NCI-H2196 (cell line): ENCODE results near the gene PCGF3.
"Not testable (repeated sequence)": the region's sequence is repeated elsewhere in the genome, so short reads cannot be mapped to it uniquely, and the experiment has no call there.

Experiments
- DNase-seq: peaks from one replicate; lab custom pipeline; 2025; ENCODE audit not compliant: unreplicated experiment; lab: John Stamatoyannopoulos, UW

Gene PCGF3

DNA sequence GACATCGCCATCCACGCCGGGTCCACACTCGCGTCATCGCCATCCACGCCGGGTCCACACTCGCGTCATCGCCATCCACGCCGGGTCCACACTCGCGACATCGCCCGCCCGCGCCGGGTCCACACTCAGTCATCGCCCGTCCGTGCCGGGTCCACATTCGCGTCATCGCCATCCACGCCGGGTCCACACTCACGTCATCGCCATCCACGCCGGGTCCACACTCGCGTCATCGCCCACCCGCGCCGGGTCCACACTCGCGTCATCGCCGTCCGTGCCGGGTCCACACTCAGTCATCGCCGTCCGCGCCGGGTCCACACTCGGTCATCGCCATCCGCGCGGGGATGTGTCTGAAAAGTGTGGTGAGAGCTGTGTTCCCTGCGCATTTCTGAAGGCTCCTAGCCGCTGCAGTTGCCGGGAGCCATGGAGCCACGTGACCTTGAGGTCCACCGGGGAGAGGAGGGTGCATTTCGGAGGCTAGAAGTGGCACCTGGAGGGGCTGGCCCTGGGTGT lies 17.3 kb downstream of the PCGF3 start:
- no peak for DNase-seq

DNA sequence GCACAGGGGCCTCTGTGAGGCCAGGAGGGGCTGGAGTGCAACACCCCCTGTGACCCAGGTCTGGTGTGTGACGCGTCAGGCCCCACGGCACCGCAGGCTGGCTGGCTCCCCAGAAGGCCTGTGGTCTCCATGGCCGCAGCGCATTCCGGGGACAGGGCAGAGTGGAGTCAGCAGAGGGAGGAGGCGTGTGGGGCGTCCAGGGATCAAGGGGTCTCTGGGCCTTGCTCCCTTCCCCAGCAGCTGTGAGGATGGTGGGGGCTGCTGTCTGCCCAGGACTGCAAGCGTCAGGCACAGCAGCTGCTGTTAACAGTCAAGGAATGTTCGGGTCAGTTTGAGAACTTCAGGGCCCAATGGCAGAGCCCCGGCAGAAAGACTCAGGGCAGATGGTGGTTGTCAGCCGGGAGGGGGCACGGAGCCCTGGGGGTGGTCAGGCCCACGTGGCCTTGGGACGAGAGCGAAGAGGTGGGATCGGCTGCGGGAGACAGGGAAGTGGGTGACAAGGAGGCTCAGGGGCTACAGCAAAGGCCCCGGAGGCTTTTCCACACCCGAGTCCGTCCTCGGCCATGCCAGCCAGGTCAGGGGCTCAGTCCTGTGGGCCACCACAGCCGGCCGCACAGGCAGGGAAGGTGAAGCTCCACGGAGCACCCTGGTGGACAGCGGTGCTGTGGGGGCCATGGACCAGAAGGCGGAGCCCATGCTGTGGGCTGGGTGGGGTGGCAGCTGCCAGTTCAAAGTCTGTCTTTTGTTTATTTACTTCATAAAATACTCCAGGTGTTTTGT lies 18.3 kb downstream of the PCGF3 start:
- no peak for DNase-seq

DNA sequence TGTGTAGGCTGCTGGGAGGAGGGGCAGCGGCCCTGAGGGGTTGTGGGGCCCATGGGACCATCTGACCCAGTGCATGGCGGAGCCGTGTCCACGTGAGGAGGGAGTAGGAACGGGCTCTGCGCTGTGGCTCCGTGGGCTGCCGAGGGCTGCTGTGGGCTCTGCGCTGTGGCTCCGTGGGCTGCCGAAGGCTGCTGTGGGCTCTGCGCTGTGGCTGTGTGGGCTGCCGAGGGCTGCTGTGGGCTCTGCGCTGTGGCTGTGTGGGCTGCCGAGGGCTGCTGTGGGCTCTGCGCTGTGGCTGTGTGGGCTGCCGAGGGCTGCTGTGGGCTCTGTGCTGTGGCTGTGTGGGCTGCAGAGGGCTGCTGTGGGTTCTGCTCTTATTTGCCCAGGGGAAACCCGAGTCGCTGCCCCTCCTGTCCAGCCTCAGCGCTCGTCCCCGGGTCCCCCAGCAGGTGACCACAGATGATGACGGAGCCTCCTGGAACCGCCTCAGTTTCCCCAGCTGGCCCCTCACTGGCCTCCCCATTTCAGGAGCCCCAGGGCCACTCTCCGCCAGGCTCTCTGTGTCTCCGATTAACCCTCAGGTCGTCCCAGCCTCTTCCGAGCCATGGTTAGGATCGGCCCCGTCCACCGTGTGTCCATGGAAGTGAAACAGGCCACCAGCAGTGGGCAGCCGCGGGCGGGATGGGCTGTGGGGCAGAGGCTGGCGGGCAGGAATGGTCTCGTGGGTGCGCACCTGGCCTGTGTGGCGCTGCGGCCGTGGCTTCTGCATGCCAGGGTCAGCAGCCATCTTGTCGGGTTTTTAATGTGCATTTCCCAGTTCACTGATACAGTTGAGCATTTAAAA lies 20.0 kb downstream of the PCGF3 start:
- DNase-seq = no peak

DNA sequence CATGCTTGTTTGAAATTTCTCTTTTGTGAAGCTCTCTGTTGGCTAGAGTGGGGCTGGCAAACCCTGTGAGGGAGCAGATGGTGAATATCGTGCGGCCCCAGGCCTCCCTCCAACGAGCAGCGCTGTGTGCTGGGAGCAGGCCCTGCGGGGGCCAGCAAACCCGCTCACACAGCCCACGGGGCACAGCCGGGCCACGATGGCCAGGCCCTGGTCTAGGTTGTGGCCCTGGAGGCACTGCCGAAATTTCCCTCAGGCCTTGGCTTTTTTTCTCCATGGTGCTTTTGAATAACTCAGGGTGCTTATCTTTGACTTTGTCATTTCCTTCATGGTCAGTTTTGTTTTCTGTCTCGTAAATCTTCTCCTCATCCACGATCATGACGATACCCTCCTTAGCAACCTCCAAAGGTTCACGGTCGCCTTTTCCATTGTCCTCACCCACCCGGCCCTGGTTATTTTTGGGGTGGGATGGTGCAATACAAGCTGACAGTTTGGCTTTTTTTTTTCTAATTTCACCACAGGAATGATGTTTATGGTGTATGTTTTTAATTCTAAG lies 20.7 kb downstream of the PCGF3 start:
- DNase-seq = no peak

DNA sequence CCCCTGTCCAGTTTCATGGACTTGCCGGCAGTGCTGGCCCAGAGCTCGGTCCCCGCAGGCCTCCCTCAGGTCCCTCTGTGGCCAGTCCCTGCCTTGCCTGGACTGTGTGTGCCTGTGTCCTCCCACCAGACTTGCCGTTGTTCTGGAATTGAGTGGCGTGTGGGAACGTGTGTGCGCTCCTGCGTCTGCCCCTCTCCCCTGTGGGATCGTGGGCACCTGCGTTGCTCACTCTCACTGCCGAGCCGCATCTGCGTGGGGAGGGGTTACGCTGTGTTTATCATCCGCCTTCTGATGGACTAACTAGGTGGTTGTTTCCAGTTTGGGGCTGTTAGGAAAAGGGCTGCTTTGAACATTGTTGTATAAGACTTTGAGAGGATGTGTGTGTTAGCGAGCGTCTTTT lies 21.2 kb downstream of the PCGF3 start:
- DNase-seq = no peak

DNA sequence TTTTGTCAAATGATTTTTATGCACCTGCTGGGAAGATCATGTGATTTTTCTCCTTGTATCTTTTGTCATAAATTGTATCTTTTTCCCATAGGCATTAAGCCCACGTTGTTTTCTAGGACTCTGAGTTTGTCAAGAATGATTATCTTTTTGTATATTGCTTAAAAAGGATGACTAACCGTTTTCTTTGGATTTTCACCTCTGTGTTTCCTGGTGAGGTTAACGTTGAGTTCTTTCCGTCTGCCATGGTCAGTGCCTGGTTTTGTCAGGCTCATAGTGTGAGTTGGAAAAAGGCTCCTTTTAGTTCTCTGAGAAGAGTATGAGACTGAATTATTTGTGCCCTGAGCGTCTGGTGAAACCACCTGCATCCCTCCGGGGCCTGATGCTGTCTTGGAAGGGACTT lies 21.9 kb downstream of the PCGF3 start:
- no peak for DNase-seq

DNA sequence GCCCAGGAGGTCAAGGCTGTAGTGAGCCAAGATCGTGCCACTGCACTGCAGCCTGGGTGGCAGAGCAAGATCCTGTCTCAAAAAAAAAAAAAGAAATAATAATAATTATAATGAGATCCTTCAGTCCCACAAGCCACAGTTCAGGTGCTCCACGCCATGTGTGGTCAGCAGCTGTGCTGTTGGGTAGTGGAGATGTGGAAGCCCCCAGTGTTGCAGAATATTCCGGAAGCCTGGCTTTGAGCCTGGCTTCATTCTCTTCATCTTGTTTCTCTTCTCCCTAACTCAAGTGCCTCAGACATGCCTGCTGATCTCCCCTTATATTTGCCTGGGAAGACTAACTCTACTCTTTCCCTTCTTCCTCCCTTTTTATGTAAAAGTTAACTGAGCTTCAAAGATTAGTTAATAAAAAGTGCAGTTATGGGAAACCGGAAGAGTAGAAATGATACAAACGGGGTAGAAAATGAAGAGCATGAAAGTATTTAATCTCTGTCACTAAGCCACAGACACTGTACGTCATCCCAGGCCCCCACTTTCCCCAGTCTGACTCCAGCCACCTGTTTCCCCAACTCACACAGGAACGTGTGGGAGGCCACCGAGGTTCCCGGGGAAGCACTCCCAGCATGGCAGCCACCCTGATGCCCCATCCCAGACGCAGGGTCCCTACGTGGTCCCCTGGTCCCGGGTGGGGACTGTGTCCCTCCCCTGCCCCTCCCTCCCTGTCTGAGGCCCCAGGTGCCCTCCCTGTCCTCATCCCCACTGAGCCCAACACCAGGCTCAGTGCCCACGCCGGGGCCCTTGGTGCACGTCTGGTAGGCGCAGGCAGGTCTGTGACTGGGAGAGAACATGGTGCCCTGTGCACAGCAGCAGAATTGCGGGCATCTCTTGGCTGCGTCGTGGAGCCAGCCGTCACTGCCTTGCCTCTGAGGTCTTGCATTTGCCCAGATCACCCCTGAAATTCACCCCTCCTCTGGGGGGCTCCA lies 24.0 kb downstream of the PCGF3 start:
- DNase-seq = no peak

DNA sequence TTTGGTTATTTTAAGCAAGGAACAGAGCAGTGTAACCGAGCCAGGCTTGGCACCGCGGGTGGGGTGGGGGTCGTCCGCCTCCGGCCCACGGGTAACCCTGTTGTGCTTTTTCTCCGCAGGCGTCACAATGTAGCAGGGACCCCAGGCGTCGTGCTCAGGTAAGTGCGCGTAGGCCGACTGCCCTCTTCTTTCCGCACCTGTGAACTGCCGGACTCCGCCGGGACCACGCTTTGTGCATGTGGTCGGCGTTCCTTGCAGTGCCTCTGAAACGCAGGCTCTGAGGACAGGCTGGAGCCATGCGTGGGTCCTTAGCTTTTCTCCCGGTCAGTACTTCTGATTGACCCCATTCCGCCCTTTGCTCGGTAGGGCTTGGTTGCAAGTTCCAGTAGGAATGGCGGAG lies 24.9 kb downstream of the PCGF3 start:
- no peak for DNase-seq

DNA sequence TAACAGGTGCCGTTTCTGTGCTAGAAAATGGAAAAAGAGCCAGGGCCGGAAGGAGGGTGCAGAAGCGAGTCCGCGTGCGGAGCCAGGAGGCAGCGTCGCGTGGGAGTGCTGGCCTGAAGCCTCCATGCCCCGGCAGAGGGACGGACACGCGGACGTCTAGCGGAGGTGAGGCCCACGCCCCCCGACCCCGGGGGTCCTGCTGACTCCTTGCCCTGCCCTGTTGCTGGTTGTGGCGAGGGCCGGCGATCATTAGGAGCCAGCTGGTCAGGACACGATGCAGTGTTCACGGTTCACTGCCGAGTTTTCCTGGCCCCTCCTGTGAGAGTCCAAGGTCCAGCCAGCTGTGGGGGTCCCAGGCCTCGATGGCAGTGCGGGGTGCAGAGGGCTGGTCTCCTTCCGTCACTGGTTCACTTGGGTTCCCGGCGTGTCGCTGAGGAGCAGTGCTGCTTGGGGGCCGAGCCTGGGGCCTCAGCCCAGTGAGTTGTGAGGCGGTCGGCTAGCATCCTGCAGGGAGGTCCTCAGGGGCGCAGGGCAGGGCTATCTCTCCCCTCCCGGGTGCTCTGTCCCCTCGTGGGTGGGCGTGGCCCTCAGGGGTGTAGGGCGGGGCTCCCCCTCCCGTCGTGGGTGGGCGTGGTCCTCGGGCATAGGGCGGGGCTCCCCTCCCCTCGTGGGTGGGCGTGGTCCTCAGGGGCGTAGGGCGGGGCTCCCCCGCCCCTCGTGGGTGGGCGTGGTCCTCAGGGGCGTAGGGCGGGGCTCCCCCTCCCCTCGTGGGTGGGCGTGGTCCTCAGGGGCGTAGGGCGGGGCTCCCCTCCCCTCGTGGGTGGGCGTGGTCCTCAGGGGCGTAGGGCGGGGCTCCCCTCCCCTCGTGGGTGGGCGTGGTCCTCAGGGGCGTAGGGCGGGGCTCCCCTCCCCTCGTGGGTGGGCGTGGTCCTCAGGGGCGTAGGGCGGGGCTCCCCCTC lies 25.6 kb downstream of the PCGF3 start:
- DNase-seq = not testable (repeated sequence)

DNA sequence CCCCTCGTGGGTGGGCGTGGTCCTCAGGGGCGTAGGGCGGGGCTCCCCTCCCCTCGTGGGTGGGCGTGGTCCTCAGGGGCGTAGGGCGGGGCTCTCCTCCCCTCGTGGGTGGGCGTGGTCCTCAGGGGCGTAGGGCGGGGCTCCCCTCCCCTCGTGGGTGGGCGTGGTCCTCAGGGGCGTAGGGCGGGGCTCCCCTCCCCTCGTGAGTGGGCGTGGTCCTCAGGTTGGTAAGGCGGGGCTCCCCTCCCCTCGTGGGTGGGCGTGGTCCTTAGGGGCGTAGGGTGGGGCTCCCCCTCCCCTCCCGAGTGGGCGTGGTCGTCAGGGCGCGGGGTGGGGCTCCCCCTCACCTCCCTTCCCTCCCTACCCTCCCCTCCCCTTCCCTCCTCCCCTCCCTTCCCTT lies 26.3 kb downstream of the PCGF3 start:
- not testable (repeated sequence) for DNase-seq

DNA sequence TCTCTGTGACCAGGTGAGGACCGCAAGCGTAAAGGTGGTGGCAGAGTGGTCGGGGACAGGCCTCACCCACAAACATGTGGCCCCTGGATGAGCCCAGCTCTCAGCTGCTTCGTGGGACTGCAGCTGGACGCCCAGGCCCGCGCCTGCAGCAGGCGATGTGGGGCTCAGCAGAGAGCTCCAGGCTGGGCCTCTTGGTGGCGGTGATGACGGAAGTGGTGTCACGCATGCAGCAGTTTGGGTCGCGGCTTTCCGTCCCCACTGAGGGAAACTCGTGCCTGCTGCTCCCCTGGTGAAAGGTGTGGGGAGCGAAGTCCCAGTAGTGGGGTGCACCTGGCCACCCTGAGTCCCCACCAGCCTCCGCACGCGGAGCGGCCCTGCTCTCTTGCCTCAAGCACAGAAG lies 26.9 kb downstream of the PCGF3 start:
- no peak for DNase-seq

DNA sequence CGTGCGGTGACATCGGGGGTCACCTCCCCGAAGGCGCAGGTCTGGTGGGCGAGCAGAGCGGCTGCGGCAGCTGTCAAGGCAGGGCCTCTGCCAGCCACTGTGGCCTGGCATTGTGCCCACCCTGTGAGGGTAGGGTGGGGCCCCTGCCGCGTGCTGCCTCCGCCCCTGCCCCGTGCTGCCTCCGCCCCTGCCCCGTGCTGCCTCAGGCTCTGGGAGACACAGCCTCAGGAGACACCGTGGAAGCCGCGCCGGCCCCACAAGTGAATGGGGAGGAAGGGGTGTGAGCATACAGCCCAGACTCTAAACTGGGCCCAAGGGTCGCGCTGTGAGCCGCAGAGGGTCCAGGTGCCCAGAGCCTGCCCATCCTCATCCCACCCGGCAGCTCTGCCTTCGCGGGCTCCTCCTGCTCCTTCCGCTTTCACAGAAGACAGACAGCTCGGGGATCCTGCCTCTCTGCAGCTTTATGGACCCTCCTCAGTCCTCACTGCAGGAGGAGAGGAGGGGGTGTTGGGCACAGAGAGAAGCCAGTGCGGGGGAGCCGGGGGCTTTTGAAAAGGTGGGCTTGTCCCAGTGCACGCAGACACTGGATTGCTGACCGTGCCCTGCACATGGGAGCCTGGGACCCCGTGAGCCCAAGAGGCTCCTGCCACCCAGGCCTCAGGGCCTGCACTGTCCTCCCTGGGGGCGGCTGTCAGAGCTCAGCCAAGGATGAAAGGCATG lies 27.4 kb downstream of the PCGF3 start:
- no peak for DNase-seq

DNA sequence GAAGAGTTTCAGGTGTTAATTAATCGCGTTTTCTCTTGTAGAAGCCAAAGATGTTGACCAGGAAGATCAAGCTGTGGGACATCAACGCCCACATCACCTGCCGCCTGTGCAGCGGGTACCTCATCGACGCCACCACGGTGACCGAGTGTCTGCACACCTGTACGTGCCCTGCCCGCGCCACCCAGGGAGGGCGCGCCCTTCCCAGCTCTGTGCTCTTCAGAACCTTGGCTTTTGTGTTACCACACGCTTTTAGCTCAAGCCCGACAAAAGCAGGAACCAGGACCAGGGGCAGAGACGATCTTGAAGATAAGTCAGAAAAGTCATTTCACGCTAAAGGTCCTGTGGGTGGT lies 28.0 kb downstream of the PCGF3 start:
- DNase-seq = no peak

DNA sequence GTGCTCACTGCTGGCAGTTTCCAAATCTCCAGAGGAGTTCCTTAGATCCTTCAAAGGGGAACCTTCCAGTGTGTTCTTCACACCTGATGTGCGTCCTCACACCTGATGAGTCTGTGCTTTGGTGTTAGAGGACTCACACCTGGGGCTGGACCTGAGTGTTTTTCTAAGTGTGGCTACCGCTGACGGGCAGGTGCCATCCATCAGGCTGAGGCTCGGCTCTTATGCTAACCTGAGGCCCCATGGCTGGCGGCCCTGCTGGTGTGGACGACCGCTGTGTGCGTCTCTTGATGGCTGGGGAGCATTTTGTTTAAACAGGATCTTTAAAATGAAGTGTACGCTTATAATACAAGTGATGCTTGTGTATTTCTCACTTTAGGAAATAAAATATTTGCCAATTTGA lies 28.4 kb downstream of the PCGF3 start:
- DNase-seq = no peak

DNA sequence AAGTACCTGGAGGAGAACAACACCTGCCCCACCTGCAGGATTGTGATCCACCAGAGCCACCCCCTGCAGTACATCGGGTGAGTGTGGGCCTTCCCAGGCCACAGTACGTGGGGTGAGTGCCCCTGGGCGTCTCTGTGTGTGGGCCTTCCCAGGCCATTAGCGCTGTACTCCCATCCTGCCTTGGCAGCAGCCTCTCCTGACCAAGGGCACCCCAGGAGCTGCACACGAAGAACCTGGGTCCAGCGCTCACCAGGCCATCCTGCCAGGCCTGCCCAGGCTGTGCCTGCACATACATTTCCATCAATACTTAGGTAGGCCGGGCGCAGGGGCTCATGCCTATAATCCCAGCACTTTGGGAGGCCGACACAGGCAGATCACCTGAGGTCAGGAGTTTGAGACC lies 29.3 kb downstream of the PCGF3 start:
- DNase-seq = no peak

DNA sequence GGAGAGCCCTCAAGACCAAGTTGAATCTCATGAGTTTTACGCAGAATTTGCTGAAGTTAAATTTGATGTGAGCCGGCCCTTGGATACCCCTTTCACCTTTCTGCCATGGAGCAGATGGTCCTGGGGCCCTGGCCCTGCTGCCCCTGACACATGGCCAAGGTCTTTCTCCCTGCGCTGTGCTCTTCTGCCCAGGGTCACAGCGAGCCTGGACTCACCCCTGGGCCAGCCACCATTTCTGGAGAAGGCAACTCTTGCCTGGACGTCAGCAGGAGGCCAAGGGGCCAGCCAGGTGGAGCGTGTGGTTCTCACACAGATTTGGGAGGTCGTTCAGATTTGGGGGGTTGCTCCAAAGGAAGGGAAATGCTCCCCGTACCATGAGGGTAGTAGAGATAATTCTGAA lies 30.0 kb downstream of the PCGF3 start:
- no peak for DNase-seq

DNA sequence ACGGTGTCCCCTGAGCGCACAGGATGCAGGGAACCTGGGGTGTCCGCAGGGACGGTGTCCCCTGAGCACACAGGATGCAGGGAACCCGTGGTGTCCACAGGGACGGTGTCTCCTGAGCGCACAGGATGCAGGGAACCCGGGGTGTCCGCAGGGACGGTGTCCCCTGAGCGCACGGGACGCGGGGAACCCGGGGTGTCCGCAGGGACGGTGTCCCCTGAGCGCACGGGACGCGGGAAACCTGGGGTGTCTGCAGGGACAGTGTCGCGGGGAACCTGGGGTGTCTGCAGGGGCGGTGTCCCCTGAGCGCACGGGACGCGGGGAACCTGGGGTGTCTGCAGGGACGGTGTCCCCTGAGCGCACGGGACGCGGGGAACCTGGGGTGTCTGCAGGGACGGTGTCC lies 30.9 kb downstream of the PCGF3 start:
- DNase-seq = not testable (repeated sequence)

DNA sequence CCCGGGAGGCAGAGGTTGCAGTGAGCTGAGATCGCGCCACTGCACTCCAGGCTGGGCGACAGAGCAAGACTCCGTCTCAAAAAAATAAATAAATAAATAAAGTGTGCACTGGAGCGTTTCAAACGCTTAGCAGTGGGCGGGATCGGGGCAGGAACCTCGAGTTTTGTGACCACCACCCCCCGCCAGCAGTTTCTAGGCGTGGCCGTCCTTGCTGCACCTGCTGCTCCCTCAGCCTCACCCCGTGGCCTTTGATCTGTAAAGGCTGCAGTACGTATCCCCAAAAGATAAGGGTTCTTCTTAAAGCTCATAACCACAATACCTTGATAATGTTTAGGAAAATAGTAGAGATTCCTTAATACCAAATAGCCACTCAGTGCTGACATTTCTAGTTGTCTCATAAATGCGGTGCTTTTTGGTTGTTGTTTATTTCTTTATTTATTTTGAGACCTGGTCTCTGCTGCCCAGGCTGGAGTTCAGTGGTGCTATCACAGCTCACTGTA lies 33.2 kb downstream of the PCGF3 start:
- DNase-seq = no peak

DNA sequence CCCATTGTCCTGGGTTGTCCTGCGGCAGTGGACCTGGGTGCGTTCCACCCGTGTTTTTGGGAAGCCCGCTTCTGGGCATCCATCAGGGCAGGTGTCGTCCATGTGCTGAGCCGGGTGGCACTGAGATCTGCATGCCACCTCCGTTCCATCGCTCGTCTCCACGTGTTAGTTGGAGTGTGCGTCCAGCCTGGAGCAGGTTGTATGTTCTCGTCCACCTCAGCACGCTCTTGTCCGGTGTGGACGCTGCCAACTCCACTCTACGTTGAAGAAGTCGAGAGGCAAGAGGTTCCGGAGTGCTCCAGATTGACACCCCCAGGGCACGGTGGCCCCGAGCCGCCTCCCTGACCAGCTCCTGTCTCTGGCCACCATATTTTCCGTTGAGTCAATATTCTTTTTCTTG lies 33.9 kb downstream of the PCGF3 start:
- DNase-seq = no peak
